ENCODE data around the gene CALML6.

Gene CALML6

DNA sequence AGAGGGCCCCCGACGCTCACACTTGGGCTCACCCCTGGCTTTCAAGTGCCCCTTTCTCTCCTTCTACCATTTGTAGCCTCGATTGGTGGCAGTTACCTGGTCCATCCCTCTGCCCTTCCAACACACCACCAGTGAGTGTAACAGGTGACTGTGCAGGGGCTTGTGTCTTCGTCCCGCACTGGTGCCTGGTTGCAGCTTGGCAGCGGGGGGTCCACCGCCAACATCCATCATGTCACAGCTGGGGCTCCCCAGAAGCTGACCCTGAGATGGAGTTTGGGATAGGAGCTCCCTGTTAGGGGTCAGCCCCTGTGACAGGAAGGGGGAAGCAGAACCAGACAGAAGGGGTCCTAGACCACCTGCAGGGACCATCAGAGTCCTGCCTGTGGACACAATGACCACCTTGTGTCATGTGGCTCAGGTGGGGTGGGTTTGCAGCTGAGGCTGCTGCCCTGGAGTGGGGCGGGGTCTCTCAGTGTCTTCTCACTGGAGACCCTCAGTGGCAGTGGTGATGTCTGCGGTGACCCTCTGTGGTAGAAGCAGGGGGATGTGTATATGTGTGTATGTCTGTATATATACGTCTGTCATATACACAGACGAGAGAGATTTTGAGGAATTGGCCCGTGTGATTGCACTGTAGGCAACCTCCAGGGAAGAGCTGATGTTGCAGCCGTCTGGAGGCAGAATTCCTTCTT lies 3.6 kb upstream of the CALML6 start:
- DNase-seq: no peak

DNA sequence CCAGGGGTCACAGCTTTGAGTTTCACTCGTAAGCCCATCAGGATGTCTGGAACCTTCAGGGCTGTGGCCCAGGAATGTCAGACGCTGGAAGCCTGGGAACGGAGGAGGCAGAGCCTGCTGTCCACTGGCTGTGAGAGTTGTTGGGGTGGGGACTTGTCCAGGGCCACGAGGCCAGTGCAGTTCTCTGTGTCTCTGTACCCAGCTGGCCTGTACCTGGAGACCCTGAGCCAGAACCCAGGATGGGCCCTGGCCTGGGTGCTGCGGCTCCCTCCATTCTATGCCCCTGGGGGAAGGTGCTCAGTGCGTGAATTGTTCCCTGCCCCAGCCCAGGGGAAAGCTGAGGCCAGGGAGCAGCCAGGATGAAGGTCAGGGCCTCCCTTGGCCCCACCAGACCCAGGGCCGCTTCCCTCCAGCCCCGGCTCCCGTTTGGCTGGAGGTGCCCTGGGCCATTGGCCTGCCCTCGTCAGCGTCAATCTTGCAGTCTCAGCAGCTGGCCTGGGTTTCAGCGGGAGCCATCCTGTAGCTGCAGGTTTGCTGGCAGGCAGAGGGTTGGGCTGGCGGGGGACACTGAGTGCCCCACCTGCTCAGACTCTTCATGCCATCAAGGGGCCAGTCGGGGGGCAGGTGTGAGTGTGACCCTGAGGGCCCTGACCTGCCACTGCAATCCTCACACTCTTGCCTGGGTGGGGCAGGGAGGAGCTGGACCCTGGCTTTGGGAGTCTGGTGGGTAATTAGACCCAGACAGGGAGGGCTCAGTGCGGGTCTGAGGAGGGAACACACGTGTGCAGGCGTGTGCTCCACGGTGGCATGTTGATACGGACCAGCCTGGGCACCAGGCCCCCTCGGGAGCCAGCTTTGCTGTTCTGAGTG lies 724 bp upstream of the CALML6 start:
- DNase-seq: no peak

DNA sequence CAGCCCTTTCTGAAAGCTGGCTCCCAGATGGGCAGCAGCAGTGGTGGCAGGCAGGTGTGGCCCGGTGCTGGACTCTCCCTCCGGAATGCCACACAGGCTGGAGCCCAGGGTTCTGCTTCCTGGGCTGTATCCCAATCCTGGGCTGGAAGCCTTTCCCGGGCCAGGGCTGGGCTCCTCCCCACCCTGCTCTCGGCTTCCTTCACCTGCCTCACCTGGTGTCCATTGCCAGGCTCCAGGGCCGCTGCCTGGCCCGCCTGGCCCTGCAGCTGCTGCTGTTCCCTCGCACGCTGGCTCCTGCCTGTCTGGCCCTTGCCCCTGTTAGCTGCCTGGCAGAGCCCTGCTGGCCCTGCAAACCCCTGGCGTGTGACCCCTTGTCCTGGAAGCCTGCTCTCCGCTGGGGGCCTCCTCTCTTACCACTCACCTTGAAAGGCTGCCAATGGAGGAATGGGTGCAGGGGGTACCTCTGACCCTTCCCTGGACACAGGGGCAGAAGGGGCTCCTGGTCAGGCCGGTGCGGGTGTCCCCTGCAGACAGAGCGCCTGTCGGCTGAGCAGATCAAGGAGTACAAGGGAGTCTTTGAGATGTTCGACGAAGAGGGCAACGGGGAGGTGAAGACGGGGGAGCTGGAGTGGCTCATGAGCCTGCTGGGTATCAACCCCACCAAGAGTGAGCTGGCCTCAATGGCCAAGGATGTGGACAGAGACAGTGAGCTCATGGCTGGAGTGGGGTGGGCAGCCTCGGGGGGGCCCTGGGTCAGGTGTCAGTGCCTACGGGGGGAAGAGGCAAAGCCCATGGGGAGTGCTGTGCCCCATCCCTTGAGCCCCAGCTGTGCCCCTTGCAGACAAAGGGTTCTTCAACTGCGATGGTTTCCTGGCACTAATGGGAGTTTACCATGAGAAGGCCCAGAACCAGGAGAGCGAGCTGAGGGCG lies 1.1 kb downstream of the CALML6 start:
- no peak for DNase-seq

DNA sequence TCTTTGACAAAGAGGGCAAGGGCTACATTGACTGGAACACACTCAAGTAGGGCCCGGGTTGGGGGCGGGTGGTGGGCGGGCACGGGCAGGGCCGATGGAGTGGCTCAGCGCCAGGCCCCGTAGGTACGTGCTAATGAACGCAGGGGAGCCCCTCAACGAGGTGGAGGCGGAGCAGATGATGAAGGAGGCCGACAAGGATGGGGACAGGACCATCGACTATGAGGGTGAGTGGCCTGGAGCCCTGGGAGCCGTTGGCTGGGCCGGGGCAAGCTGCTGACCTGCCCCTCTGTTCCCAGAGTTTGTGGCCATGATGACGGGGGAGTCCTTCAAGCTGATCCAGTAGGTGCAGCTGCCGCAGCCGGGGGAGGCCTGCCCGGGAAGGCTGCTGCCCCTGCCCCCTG lies 1.8 kb downstream of the CALML6 start:
- no peak for DNase-seq

DNA sequence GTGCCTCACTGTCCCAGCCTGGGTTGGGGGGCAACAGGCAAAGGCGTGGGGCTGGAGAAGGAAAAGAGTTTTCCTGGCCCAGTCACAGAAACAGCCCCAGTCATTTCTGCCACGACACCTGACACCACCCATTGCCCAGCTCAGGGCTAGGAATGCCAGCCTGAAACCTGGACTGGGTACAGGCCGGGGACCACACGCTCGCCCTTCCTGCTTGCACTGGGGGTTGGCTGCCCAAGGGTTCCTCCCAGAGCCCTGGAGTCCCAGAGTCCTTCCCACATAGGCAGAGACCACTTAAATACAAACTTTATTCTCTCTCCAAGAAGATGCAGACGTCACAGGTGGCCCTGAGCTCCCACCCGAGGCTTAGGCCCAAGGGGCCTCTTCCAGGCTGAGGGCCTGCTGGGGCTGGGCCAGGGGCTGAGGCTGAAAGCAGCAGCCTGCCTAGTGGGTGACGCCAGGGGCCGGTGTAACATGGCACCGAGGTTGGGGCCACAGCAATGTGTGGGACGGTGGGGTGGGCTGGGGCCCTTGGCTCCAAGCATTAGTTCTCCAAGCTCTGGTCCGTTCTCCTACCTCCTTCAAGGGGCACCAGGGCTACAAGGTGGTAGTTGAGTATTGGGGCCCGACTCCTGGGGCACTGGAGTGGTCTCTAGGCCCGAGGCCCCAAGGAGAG lies 2.4 kb downstream of the CALML6 start:
- DNase-seq: no peak

DNA sequence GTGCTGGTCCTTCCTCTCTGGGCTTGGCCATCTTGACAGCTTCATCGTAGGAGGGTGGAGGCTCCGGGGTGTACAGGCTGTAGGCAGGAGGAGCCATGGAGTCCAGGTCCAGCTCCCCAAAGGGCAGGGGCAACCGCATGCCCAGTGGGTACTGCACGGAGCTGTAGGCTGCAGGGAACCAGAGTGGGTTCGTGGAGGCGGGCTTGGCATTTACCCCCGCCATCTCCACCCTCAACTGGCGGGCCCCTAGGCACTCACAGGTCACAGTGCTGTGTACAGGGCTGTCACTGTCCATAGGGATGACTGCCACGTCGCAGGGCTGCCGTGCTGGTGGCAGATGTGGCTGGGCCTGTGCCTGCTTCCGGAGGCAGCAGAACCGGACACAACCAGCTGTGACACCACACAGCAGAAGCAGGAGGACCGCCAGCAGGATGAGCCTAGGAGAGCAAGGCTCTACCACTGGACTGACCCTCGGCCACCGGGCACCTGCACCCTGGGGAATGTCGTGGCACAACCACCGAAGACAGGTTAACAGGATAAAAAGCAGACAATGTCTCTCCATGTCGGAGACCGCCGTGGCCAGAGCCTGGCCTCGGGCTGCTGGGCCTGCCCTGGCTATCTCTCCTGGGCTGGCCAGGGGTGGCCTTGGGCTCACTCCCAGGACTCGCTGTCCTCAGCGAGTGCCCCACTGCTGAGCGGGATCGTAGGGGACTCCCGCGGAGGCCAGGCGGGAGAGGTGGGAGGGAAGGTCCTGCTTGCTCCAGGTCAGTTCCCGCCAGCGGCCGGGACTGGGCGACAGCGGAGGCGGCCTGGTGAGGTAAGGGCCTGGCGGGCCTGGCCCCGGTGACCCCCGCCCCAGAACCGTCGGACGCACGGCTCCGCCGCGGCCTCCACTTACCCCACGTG lies 3.2 kb downstream of the CALML6 start:
- DNase-seq: no peak

DNA sequence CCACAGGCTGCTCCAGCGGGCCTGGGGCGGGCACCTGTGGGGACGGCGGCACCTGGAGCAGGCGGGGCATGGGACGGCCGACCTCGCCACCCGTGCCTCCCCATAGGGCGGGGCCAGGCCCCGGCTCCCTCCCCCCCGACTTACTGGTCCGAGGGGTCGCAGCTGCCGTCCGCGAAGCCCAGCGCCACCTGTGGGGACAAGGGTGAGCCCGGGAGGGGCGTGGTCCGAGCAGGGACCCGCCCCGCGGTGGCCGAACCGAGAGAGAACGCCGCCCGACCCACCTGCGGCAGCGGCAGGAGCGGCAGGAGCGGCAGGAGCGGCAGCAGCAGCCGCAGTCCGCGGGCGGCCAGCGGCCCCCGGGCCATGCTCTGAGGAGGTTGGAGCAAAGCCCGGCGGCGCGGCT lies 3.8 kb downstream of the CALML6 start, which contains the start of gene TMEM52:
Gene TMEM52 (minus strand): TSS at position 379 of the 403 bp plus-strand sequence. CDS start 14 bp downstream, at position 365.
- no peak for DNase-seq

DNA sequence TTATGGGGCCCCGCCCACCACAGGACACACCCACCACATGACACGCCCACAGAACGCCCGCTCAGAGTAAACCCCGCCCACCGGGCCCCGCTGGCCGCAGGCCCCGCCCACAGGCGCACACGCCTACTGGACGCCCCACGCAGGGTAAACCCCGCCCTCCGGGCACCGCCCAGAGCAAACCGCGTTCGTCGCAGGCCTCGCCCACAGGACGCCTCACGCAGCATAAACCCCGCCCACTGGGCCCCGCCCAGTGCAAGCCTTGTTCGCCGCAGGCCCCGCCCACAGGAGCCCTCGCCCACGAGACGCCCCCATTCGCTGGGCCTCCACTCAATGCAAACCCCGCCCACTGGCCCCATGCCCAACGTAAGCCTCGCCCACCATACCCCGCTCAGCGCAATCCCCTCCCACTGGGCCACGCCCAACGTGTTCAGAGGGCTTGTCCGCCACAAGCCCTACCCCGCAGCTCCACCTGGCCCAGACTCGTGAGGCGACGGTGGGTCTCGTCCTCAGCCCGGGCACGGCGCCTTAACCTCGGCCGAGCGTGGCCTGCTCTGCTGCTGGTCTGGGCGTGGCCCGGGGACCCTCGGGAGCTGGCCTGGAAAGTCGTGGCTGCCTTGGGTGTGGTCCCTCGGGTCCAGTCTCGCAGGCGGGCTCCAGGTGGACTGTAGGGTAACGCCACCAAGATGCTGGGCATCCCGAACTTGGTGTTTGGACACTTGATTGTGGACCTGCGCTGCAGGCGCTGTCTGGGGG lies 4.4 kb downstream of the CALML6 start:
- DNase-seq: peak; percentile 87

DNA sequence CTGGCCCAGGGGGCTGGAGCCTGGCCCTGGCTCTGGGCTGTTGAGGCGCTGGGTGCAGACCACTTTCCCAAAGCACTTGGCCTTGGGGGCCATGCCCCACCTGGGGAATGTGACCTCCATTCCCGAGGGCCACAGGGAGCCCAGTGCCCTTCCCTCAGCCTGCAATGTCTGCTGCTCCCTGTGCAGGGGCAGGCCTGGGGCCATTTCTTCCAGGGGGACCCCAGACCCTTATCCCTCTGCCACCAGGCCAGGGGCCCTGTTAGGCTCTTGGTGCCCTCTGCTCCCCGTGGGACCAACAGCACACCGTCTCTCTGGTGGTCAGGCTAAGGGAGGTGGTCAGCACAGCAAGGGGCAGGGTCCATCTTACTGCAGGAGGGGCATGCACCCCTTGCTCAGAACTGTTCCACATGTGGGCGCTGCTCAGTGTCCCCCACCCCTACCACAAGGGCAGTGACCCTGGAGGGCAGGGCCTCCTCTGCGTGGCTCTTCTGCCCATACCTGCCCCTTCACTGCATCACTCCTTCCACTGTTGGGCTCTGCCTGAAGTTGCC lies 5.1 kb downstream of the CALML6 start:
- no peak for DNase-seq

DNA sequence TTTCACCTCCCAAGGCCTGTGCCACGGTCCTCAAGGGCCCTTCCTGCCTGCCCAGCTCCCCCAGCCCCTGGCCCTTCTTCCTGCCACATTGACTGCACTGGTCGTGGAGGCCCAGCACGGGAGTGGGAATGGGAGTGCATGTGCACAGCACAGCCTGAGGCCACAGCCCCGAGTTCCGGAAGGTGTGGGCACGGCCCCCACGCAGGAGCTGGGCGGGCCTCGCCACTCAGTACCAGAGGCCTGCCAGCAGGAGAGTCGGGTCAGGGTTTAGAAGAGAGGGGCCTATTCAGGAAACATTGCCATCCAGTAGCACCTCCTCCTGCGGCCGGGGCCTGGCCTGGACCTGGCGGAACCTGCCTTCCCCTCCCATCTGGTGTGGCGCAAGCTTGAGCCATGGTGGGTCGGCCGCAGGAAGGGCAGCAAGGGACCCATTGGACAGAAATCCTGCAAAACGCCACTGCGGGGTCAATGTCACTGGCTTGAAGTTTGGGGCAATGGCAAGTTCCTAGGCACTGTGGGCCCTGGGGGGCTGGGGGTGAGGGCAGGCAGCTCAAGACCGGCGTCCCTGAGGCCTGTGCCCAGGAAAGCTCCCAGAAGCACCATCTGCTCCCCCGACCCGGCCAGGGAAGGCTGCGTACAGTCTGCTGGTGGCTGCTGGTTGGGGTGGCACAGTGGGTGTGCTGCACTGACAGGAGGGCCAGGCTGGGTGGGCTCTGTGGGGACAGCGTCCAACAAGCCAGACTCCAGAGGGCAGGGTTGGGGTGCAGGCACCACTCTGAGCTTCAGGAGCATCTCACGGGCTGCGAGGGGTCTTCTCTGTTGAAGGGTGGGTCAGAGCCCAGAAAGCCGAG lies 5.8 kb downstream of the CALML6 start:
- DNase-seq: no peak

DNA sequence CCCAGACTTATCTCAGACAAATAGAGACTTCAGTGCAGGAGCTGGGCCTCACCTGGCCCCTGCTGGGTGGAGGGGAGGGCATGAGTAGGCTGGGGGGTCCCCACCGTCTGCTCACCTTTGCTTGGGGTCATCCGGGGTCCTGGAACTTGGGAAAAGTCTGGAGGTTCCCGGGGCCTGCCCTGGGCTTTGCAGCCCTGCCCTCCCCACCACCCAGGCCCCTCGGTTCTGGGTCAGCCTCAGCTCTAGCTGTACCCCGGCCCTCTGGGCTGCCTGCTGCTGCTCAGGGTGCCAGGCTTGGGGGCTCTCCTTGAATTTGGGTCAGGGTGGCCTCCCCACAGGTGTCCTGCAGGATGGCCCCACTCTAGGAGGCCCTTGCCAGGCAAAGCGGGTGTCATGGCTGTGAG lies 6.4 kb downstream of the CALML6 start:
- no peak for DNase-seq

DNA sequence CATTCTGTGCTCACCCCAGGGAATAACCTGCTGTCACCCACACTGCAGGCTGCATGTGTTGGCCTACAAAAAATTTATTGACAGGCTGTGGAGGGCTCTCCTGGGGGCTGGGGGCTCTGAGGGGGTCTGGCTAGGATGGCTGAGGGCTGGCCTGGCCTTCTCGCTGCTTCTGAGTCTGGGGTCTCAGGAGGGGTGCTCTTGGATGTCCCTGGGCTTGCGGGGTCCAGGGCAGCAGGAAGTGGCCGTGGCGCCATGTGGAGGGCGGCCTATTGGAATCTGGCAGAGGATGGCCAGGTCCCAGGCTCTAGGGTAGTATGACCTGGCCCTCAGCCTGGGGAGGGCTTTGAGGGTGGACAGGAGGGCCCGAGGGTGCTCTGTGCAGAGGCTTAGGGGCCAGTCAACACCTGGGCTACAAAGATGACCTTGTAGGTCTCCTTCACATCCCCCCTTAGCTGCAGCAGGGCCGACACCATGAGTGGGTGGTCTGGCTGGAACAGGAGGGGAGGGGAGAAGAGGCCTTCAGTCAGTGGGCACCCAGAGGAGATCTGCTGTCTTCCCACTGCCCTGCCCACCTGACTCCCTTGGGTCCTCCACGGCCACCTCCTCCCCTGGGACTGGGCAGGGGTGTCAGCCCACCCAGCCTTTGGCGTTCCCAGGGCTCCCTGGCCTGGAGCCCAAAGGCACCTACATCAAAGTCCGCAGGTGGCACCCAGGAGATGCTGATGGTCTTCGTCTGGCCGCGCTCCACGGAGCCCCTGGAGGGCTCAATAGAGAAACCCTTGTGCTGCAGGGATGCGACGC lies 7.0 kb downstream of the CALML6 start:
- no peak for DNase-seq

DNA sequence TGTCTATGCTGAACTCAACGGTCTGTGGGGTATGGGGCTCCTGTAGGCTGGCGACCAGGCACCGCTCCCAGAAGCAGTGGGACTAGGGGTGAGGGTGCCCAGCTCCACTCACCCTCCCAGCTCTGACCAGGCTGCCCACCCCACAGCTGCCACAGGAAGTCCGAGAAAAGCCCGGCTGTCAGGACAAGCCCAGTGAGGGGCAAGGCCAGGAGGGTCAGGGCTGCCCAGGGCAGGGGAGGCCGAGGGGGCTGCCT lies 7.6 kb downstream of the CALML6 start:
- DNase-seq: no peak

DNA sequence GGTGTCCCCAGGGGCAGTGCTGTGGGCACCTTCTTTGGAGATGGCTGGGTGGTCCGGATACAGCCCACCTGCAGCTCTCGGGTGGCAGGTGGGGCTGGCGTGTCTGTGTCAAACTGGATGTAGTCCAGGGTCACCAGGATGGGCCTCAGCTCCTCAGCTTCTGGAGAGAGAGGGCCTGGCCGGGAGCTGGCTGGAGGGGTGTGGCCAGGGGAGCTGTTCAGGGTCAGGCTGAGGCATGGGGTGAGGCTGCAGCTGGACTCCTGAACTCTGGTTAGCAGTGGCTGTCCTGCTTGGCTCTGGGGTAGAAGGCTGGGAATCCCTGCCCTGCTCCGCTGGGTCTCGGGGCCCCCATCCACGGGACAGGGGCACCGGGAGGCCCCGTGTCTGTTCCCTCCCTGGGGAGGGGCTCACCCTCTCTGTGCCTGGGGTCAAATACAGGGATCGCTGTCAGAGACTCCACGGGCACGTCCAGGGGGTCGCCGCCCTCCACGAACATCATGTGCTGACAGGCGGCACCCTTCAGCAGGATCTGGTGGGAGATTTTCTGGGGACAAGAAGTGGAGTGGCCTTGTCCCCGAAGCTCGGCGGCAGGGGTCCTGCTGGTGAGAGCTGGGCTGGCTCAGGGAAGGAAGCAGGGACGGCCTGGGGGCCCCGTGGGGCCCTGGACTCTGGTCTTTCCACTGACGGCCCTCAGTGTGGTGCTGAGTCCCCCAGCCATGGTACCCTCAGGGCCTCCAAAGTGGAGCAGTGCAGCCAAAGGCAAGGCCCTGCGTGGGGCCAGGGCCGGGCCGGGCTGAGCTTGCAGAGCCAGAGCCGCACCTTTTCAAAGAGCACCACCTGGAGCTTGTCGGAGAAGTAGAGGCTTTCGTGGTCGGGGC lies 8.1 kb downstream of the CALML6 start:
- no peak for DNase-seq

DNA sequence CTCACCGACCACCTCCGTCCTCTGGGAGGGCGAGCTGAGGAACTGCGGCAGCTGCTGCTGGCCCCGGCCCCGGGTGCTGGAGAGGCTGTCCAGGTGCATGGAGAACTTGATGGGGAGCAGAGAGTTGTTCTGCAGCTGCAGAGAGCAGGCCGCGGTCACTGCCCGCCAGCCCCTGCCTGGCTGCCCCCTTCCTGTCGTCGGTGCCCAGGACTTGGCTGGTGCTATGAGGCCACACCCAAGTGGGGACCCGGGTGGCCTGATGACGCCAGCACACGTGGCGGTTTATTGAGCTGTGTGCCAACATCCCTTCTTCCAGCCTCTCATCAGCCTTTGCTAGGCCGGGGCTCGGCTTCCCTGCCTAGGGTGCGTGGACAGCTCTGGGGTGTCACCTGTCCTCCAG lies 9.3 kb downstream of the CALML6 start:
- peak; percentile 51 for DNase-seq

DNA sequence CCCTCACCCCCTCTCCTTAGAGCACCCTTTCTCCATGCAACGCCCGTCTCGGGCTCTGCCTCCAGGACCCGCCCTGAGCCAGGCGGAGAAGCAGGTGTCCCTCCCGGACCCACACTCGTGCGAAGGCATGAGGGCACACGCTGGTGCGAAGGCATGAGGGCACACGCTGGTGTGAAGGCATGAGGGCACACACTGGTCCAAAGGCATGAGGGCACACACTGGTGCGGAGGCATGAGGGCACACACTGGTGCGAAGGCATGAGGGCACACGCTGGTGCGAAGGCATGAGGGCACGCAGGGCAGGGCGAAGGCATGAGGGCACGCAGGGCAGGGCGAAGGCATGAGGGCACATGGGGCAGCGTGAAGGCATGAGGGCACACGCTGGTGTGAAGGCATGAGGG lies 9.8 kb downstream of the CALML6 start:
- DNase-seq: no peak

DNA sequence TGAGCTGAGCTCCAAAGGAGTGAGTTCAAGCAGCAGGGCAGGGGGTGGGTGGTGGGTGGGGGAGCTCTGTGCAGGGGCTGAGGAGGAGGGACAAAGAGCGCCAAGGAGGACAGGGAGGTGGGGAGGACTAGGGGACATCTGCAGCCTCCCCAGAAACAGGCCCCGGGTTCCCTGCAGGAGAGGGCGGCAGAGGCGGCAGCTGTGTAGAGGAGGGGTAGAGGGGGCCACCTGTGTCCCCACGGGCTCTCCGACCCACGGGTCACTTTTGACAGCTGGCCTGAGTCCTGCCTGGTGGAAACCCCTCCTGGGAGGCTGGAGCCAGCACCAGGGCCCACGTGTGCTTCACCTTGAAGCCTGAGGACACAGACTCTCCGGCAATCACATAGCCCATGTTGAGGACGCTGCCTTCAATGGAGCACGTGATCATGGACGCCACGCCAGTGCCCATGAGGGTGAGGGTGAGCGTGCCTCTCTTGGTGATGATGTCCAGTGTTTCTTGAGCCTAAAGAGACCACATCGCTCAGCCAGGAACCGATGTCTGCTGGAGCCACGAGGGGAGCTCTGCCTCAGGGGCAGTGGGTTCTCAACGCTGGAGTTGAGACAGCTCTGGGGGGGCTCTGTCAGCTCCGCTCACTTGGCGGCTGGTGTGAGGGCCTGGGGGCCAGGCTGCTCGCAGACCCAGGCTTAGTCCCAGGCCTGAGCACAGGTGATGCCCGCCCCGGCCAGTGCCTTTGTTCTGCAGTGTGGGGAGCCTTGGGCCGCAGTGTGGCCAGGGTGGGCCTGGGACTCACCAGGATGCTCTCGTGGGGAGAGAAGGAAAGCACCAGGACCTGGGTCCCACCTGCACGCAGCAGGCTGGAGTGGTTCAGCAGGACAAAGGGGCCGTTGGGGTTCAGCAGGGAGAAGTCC lies 10.6 kb downstream of the CALML6 start:
- DNase-seq: no peak
